Measurements from ENCODE around the gene ABTB2.

GRCh38 chr11:34263441-34264091 is 94.2 kb downstream of the ABTB2 start:
- TF ChIP-seq CTCF (conservative IDR thresholded peaks at IDR 0.05): no peak
- no peak for TF ChIP-seq ZFX (IDR thresholded peaks at IDR 0.05)
